COLO668 (cell line): ENCODE measurements around the gene FAM185A.
"Not testable (repeated sequence)": the region's sequence is repeated elsewhere in the genome, so short reads cannot be mapped to it uniquely, and the experiment has no call there.

Experiments
- DNase-seq: peaks from one replicate; lab custom pipeline; 2025; ENCODE audit not compliant: unreplicated experiment; lab: John Stamatoyannopoulos, UW

Gene FAM185A

GRCh38 chr7:102748605-102749444, at the start of gene FAM185A:
Gene FAM185A, plus strand, starts transcription at chr7:102748999. Its CDS starts 209 bp downstream, at chr7:102749208.
- DNase-seq: peak; percentile 97

DNA sequence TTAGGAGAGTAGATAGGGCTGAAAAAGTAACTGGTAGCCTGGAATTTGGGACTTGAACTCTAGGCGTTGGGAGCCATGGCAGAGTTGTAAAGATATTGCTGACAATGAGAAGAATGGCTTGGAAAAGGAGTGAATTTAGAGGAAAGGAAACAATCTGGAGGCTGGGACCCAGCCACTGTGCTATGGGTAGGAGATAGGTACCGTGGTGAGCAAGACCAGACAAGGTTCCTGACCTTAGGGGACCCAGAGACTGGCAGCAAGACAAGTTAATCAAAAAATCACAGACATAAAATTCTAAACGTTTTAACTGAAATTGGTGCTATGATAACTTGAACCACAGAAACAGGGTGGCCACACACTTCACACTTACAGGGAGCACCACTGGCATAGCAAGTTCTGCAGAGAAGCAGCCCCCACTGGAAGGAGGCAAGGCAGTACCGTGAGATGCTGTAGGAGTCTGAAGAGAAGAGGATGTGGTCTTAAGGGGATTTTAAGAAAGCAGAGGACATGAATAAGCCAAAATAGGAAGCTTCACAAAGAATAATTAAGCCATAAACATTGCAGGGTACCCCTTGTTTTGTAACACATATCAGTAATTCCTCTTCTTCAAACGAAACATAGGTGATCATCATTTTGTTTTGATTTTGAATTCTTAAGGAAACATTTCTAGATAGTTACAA, 35.6 kb upstream of the FAM185A start:
- not testable (repeated sequence) for DNase-seq

- not testable (repeated sequence) for DNase-seq
Measured at GRCh38 chr7:102713691-102714080, 35.1 kb upstream of the FAM185A start.

DNA sequence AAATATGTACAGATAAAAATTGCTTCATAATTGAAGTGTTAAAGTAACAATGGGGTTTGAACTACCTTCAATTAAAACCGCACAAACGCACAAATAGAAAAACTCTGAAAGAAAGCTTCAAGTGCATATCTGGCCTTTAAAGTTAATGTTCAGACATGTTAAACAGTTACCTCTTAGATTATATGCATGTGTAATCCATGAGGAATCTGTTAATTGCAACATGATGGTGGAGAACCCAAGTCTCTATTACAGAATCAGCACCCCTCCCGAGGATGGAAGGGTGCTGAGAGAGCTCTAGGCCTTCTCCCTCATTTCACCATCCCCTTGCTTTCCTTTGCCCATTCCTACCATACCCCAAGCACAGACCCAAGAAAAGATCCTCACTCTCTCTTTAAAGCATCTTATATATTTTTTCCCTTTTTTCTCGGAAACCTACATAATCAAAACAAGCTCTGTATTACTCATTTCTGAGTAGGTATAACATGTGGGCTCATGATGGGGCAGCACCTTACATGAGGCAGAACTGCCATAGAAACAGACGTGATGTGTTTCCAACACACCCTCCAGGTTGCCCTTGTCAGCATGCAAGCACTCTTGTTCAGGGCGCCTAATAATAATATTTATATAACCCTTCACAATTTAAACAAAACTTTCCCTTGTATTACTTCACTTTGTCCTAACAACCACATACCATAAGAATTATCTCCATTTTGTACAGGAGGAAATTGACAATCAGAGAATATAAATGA, 33.9 kb upstream of the FAM185A start:
- not testable (repeated sequence) for DNase-seq

DNA sequence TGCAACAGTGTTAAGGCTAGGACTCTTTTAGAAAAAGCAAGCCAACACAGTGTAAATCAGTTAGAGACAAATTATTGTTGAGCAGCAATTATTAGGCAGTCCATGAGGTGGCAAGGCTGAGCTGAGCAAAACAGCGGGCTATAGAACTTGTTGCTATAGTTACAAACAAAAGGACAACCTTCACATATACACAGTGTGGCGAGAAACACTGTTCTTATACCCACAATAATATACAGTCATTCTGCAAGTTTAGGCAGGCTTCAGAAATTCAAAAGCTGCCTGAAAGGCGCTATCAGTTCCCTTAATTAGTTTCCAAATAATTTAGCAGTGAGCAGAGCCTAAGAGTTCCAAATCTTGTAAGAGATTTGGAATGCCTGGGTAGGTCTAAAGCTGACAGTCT, 33.1 kb upstream of the FAM185A start:
- DNase-seq: not testable (repeated sequence)

DNA sequence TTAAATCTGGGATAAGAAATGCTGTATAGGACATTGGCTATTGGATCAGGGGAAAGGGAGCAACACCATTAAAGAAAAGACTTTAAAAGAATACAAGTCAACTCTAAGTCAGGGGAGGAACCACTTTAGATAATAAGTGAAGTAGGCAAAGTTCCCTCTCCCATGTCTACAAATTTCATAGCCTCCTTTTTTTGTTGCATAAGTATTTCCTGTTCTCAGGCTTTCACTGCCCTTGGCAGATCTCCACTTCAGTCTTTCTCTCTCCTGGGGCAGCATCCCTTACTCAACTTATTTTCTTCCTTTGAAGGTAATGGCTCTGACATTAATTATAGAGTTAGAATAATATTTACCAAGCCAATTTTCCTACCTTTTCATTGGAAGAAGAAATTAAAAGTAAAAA, 30.3 kb upstream of the FAM185A start:
- not testable (repeated sequence) for DNase-seq

- DNase-seq: not testable (repeated sequence)
Measured at GRCh38 chr7:102726170-102726569, 22.6 kb upstream of the FAM185A start.

GRCh38 chr7:102729670-102730069, 19.1 kb upstream of the FAM185A start:
- not testable (repeated sequence) for DNase-seq

GRCh38 chr7:102730431-102730830, 18.4 kb upstream of the FAM185A start:
- not testable (repeated sequence) for DNase-seq

DNA sequence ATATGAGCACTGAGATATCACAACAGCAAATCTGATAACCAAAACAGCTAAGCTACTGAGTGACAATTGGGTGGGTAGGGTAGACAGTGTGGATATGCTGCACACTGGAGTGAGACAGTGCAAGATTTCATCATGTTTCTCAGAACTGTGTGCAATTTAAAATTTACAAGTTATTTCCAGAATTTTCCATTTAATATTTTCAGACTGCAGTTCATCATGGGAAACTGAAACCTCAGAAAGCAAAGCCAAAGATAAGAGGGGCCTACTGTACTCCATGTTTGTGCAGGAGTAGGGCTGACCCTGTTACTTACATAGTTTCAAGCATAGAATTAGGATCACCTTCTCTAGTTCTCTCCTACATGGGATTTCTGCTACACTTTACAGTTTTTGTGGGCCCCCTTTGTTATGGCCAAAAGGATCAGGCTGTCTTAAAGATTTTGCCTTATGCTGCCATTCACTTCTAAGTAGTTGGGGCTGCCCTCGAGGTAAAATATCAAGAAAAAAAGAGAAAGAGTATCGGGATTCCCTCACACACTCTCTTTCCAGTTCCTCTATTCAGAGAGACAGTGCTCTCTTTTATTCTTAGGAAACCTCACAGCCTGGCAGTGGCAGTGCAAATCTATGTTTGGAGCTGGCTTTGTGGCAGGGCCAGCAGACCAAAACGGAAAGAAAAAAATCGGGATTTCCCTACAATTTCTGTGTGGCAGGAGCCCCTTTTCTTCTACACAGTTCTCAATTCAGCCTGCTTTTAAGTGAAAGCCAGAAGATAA, 6.6 kb upstream of the FAM185A start:
- not testable (repeated sequence) for DNase-seq

DNA sequence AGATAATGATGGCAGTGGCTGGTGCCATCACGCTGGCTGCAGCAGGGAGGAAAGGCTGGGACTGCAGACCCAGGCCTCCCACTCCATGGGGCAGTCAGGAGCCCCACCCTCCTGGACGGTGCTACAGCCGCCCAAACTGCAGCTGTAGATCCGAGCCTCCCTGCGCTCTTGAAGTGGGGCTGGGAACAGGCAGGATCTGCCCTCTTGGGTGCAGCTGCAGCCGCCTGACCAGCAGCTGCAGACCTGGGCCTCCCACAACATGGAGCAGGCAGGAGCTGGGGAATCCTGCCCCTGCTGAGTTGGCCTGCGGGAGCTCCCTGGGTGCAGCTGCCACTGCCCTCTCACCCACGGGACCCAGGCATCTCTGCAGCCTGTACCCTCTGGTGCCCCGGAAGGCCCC, 4.9 kb upstream of the FAM185A start:
- peak; percentile 62 for DNase-seq

DNA sequence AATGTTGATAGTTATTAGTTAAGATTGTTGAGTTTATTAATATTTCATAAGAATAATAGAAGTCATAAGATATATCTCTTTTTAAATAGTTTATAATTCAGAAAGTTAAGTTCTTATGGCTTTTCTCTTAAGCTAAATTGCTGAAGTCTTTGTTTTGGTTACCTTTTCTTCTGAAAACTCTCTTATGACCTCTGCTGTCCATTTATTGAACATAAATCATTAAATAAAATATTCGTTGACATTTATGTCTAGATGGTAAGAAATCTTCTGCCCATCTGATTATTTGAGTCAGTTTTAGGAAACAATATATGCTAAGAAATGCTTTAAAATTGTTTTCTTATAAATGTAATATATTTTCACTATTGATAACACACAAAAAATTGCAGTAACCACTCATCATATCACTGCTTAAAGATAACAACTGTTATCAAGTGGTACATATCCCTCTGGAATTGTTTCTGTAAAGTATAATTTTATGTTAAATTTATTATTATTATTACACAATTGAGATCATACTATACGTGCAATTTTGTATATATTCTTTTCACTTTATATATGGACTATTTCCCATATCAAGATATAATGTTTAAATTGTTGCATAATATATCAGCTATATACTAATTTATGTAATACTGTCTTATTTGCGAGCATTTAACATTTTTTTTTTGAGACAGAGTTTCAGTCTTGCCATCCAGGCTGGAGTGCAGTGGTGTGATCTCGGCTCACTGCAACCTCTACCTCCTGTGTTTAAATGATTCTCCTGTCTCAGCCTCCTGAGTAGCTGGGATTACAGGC, 3.1 kb upstream of the FAM185A start:
- not testable (repeated sequence) for DNase-seq

GRCh38 chr7:102749445-102749786, 617 bp downstream of the FAM185A start:
- not testable (repeated sequence) for DNase-seq

GRCh38 chr7:102758227-102758626, 9.4 kb downstream of the FAM185A start:
- not testable (repeated sequence) for DNase-seq

DNA sequence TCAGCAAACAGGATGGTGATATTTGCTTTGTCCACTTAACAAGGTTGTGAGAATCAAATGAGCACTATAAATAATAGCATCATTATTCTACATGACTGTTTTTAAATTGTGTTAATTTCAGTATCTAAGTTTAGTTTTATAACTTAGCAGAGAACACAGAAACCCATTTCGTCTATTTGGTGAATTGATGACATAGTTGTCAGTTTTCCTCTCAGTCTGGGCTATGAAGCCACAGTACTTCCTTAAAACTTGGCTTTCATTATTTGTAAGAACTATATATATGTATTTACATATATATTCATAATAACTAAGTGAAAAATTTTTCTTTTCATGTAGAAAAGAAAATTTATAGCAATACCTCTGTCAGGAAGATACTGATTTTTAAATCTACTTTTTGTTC, 11.1 kb downstream of the FAM185A start:
- DNase-seq: not testable (repeated sequence)

GRCh38 chr7:102761234-102761633, 12.4 kb downstream of the FAM185A start:
- not testable (repeated sequence) for DNase-seq

- DNase-seq: not testable (repeated sequence)
Measured at GRCh38 chr7:102763295-102763905, 14.6 kb downstream of the FAM185A start.

DNA sequence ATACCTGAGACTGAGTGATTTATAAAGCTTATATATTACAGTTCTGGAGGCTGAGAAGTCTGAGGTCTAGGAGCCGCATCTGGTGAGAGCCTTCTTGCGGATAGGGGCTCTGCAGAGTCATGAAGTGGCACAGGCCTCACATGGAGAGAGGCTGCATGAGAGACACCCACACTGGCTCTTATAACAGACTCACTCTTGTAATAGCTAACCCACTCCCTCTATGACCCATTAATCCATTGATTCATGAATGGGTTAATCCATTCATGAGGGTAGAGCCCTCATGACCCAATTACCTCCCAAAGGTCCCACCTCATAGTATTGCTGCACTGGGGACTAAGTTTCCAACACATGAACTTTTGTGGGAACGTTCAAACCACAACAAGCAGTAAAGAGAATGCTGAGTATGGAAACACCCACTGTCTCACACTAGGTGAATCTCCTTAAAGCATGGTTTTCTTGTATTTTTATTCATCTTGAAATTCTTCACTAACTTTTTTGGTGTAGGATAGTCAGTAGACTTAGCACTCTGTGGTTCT, 20.9 kb downstream of the FAM185A start:
- not testable (repeated sequence) for DNase-seq

DNA sequence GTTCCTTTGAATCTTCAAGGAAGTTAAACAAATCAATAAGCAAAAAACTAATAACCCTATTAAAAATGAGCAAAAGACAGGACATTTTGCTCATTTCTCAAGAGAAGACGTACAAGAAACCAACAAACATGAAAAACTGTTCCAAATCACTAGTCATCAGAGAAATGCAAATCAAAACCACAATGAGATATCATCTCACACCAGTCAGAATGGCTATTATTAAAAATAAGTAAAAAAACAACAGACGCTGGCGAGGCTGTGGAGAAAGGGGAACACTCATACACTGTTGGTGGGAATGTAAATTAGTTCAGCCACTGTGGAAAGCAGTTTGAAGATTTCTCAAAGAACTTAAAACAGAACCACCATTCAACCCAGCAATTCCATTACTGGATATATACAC, 21.7 kb downstream of the FAM185A start:
- DNase-seq: not testable (repeated sequence)
